Uterus (tissue), 4 donors: ENCODE results near the gene DMAP1. TPM values are rescaled to one million over a fixed set of nuclear protein-coding genes. Genes with fewer than 3 reads are reported as not detected.

Source experiments
- DNase-seq, 2 donors: peaks; one replicate each; pipeline ENCODE4 v3.0.0-alpha.2; 2019 to 2020
- H3K27ac ChIP-seq, 2 donors: fragments of 200-600 bp; sonication (generic); 1 replicate in 1 of 2; 2 replicates in 1 of 2; pipeline ENCODE4 v1.5.1; 2016 to 2018
- H3K27me3 ChIP-seq, 2 donors: fragments of 200-600 bp; sonication (generic); one replicate each; pipeline ENCODE4 v1.5.1; 2018 to 2019; ENCODE audit warnings: control low read depth in 1 of 2
- H3K36me3 ChIP-seq, 2 donors: fragments of 200-600 bp; sonication (generic); one replicate each; pipeline ENCODE4 v1.5.1; 2019; ENCODE audit warnings: control low read depth in 1 of 2
- H3K4me1 ChIP-seq, 2 donors: fragments of 200-600 bp; sonication (generic); one replicate each; pipeline ENCODE4 v1.5.1; 2018 to 2019; ENCODE audit warnings: control low read depth in 1 of 2
- H3K4me3 ChIP-seq, 2 donors: fragments of 200-600 bp; sonication (generic); 1 replicate in 1 of 2; 2 replicates in 1 of 2; pipeline ENCODE4 v1.5.1; 2018 to 2019; ENCODE audit warnings: mild to moderate bottlenecking in 1 of 2
- H3K9me3 ChIP-seq, 2 donors: fragments of 200-600 bp; sonication (generic); one replicate each; pipeline ENCODE4 v1.5.1; 2019; ENCODE audit warnings: control low read depth in 1 of 2
- POLR2A ChIP-seq, 2 donors: fragments of 450-650 bp; IDR thresholded peaks; one replicate each; pipeline ENCODE4 v1.6.1; 2016; ENCODE audit warnings: antibody characterized with exemption in 2 of 2, mild to moderate bottlenecking in 1 of 2, moderate library complexity in 1 of 2
- intact Hi-C: fragments of 100-400 bp; cut with DNase I; formaldehyde crosslinking; loops from one replicate; pipeline ENCODE4 v1.15.1; 2023; ENCODE audit warnings: low total_unique reads
- total RNA-seq, 4 donors: library from RNA; depleted of rRNA in 3 of 4; stranded (reverse); fragments of >200 nt in 3 of 4; gene quantifications; one replicate each; pipeline versions ENCODE4 v1.1.0 to v1.2.4, GENCODE V29; 2014 to 2023
- TF ChIP-seq, protein P1 (sequence below), 4 experiments: fragments of 200-600 bp in 2 of 4; fragments of 450-650 bp in 2 of 4; sonication (generic) in 2 of 4; IDR thresholded peaks; one replicate each; pipeline ENCODE4 v1.5.1; 2016 to 2019; ENCODE audit warnings: antibody characterized with exemption in 4 of 4, mild to moderate bottlenecking in 2 of 4, moderate library complexity in 1 of 4
- donor health status: DM: yes; HTN: yes; CAD: no.

The DMAP1 gene, protein sequence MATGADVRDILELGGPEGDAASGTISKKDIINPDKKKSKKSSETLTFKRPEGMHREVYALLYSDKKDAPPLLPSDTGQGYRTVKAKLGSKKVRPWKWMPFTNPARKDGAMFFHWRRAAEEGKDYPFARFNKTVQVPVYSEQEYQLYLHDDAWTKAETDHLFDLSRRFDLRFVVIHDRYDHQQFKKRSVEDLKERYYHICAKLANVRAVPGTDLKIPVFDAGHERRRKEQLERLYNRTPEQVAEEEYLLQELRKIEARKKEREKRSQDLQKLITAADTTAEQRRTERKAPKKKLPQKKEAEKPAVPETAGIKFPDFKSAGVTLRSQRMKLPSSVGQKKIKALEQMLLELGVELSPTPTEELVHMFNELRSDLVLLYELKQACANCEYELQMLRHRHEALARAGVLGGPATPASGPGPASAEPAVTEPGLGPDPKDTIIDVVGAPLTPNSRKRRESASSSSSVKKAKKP
- total RNA-seq = 10 to 100 TPM; 11.0 to 46.0 (median 25.3) TPM

DNA sequence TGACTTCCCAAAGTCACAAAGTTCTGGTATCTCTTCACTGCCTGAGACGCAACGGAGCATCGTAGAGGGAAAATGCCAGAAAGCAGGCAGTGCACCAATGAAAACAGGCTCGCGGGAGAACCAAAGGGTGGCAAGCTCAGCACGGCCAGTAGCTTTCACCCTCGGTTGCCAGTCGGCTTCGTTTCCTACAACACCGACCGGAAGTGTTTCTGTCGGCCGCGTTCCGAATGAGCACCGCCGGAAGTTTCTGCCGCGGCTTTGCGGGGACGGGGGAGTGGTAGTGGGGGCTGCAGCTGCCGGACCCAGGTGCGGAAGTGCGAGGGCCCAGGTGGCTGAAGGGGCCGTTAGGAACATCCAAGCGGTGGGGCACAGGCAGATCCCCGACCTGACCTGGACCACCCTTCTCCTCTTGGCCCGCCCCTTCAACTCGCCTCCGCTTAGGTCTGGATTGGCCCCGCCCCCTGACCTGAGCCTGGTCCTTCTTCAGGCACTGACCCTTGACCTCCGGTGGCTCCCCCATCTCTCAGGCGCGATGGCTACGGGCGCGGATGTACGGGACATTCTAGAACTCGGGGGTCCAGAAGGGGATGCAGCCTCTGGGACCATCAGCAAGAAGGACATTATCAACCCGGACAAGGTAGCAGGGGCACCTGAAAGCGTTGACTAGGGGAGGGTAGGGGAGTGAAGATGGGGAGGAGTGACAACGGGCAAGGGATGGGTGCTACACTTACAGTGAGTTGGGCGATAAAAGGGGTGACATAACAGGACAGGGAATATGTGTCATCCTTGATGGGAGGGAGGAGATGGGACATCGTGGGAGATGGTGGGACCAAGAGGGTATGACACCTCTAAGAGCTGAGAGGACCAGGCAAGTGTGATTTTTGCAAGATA is at the start of gene DMAP1:
Gene DMAP1 (plus strand): TSS at position 250 of the 891 bp plus-strand sequence. CDS start 283 bp downstream, at position 533.
- intact Hi-C loops = no loop called here
- peak within 1 kb of the TSS; percentile 82 to 84 for H3K27ac ChIP-seq
- H3K9me3 ChIP-seq = no peaks in the 10 kb centered on the region
- TF ChIP-seq POLR2A (IDR thresholded peaks at IDR 0.05) = peak in 1 of 2 donors; percentile 45
- TF ChIP-seq, protein P1, sequence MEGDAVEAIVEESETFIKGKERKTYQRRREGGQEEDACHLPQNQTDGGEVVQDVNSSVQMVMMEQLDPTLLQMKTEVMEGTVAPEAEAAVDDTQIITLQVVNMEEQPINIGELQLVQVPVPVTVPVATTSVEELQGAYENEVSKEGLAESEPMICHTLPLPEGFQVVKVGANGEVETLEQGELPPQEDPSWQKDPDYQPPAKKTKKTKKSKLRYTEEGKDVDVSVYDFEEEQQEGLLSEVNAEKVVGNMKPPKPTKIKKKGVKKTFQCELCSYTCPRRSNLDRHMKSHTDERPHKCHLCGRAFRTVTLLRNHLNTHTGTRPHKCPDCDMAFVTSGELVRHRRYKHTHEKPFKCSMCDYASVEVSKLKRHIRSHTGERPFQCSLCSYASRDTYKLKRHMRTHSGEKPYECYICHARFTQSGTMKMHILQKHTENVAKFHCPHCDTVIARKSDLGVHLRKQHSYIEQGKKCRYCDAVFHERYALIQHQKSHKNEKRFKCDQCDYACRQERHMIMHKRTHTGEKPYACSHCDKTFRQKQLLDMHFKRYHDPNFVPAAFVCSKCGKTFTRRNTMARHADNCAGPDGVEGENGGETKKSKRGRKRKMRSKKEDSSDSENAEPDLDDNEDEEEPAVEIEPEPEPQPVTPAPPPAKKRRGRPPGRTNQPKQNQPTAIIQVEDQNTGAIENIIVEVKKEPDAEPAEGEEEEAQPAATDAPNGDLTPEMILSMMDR (IDR thresholded peaks at IDR 0.05) = peak in 3 of 4 experiments; percentile 30 to 63 (median 54)
- DNase-seq = peak; percentile 81 to 84
- H3K4me3 ChIP-seq = peak within 1 kb of the TSS; percentile 63 to 96
- no peaks in the 10 kb centered on the region for H3K27me3 ChIP-seq
- no peaks in the 10 kb centered on the region for H3K4me1 ChIP-seq
- H3K36me3 ChIP-seq = no peaks in the 10 kb centered on the region

DNA sequence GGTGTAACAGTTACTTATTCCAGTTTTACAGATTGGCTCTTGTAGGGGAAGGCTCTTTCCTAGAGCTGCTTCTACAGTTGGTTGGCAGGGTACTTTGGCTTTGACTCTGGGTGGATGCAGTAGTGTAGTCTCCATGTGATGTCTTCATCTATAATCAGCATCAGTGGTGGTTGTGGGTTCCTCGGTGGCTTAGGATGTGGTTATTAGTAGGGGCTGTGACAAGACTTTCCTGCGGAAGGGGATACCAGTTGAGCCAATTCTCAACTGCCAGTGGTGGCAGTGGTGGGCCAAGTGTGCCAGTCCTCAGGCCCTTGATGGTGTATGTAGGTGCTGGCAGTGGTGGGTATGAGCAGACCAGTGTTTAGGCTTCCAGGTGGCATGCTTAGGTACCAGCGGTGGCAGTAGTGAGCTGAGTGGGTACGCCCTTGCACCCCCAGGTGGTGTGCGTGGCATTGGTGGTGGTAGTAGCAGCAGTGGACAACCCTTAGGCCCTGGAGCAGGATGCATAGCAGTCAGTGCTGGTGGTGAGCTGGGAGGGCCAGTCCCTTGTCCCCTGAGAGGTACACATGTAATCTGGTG is 44.7 kb upstream of the DMAP1 start:
- Histone ChIP-seq H3K9me3 (no peaks in the 10 kb centered on the region), H3K27me3 (no peaks in the 10 kb centered on the region), H3K27ac (no peak overlapping the region), H3K4me1 (no peaks in the 10 kb centered on the region), H3K36me3 (no peaks in the 10 kb centered on the region), H3K4me3 (no peak overlapping the region)
- intact Hi-C loops = no loop called here
- no peak for DNase-seq
- TF ChIP-seq, protein P1 (IDR thresholded peaks at IDR 0.05) = no peak
- TF ChIP-seq POLR2A (IDR thresholded peaks at IDR 0.05) = no peak

DNA sequence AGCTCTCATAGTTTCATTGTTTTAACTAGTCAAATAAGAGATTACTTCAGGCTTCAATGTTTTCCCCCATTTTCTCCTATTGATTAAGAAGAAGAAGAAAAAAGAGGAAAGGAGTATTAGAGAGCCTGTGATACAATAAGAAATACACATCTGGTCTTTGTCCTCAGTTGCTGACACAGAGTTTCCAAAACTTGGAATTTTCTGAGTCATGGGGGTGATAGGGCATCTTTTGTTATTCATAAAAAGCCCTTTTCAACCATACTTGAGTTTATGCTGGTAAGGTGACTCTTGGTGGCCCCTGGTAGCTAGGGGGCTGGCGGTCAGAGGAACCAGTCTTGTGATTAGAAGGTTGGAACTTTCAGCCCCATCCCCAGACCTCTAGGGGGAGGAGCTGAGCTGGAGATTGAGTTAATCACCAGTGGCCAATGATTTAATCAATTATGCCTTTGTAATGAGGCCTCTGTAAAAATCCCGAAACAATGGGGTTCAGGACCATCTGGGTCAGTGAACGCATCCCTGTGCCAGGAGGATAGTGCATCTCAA is 42.9 kb upstream of the DMAP1 start:
- intact Hi-C loops = no loop called here
- Histone ChIP-seq H3K27me3 (no peaks in the 10 kb centered on the region), H3K36me3 (no peaks in the 10 kb centered on the region), H3K9me3 (no peaks in the 10 kb centered on the region), H3K27ac (no peak overlapping the region), H3K4me1 (no peaks in the 10 kb centered on the region), H3K4me3 (no peak overlapping the region)
- TF ChIP-seq POLR2A (IDR thresholded peaks at IDR 0.05) = no peak
- TF ChIP-seq, protein P1 (IDR thresholded peaks at IDR 0.05) = no peak
- no peak for DNase-seq

DNA sequence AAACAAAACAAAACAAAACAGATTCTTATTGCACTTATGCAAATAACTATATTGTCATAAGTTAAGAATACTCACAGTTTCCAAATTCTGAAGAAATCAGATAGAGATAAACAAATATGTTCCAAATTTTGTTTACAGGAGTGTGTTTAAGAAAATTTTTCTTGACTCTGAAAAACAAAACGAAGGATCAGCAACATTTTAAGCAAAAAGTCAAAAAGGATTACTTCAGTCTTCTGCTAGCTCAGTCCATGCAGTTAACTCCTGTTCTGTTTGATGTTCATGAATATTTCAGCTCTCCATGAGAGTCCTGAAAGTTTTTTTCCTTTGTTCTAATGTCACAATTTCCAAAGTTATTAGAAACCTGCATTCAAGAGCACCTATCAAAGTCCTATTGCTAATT is 38.6 kb upstream of the DMAP1 start:
- Histone ChIP-seq H3K4me1 (no peaks in the 10 kb centered on the region), H3K27me3 (no peaks in the 10 kb centered on the region), H3K9me3 (no peaks in the 10 kb centered on the region), H3K27ac (no peak overlapping the region), H3K4me3 (no peak overlapping the region), H3K36me3 (no peaks in the 10 kb centered on the region)
- intact Hi-C loops = no loop called here
- no peak for DNase-seq
- no peak for TF ChIP-seq POLR2A (IDR thresholded peaks at IDR 0.05)
- TF ChIP-seq, protein P1 (IDR thresholded peaks at IDR 0.05) = no peak
